Measurements from ENCODE around the gene RGS10. TPM values are rescaled to one million over a fixed set of nuclear protein-coding genes. Genes with fewer than 3 reads are reported as not detected.

RGS10 gene
- total and polyA plus RNA-seq, 10 of the 15 experiments (the other 5 are each of a cell fraction or from before 2014, with no cell fraction given), result 72.8 to 193 (median 127) TPM

GRCh38 chr10:119542988-119543813 lies 682 bp upstream of the RGS10 start:
- DNase-seq (ENCODE audit: low read depth, low spot score) (no peak), ATAC-seq (peak; percentile 49), FAIRE-seq (no peak)
- Histone ChIP-seq H2AFZ (ENCODE audit: control insufficient read depth, low read depth, low read length) (peak overlapping the region; percentile 71), H3K36me3 (ENCODE audit: control insufficient read depth in 2 of 2, insufficient read depth in 2 of 2, low read length in 1 of 2) (no peaks in the 10 kb centered on the region), H3K4me3 (peak overlapping the region; percentile 84), H3K4me1 (ENCODE audit: control insufficient read depth, insufficient read depth, low read length) (peaks cover 18% of the 10 kb centered on the region), H3K27ac (ENCODE audit: control insufficient read depth, insufficient read depth) (peak overlapping the region; percentile 59), H3K27me3 (replicated peaks in 1 of 2; ENCODE audit: control insufficient read depth in 2 of 2, insufficient read depth in 2 of 2, low read length in 1 of 2) (no peaks in the 10 kb centered on the region), H3K4me2 (ENCODE audit: control insufficient read depth, insufficient read depth) (peak overlapping the region; percentile 84; the same call in 1 of the 2 replicates), H3K79me2 (ENCODE audit: control insufficient read depth, insufficient read depth, low read length) (peaks cover 42% of the 10 kb centered on the region), H3K9me3 (replicated peaks; ENCODE audit: control insufficient read depth, insufficient read depth, low read length) (no peaks in the 10 kb centered on the region), H3K9ac (ENCODE audit: control insufficient read depth, insufficient read depth, low read length) (peak overlapping the region; percentile 55), H4K20me1 (ENCODE audit: control insufficient read depth, insufficient read depth) (peaks cover 3% of the 10 kb centered on the region; the same call in 1 of the 2 replicates)
- CTCF ChIA-PET, result interaction anchor here (0.7 to 5.1 kb wide), 32 partner anchors 8 to 344 kb away, joined by 3 to 45 read pairs (median 5); partner anchors contain the start of genes BAG3, GRK5 and TIAL1
- no TSS peak for BruUV-seq (replicated peaks)
- POLR2A ChIA-PET, result interaction anchor here (0.6 to 4.0 kb wide), 10 partner anchors 13 to 367 kb away, joined by 3 to 24 read pairs (median 4); partner anchors contain the start of gene TIAL1
- RAD21 ChIA-PET (ENCODE audit: unreplicated experiment), result interaction anchor here (1.0 to 5.3 kb wide), 12 partner anchors 13 to 344 kb away, joined by 3 to 55 read pairs (median 8); partner anchors contain the start of genes BAG3, GRK5 and TIAL1
- intact Hi-C loops (cut with micrococcal nuclease; ENCODE audit: unreplicated experiment), result loop anchor here (2.0 to 5.0 kb wide), 4 partner anchors 54 to 336 kb away; partner anchors contain the start of genes GRK5 and TIAL1
- in situ Hi-C loops (cut with MboI), result no loop called here
- whole genome bisulfite sequencing (ENCODE audit: insufficient coverage, insufficient replicate concordance, low lambda C conversion rate, missing lambda C conversion rate), result 2% methylated on average over 37 of the region's 78 CpGs
- SMC1A ChIA-PET (ENCODE audit: uncharacterized antibody, unreplicated experiment), result interaction anchor here (0.5 to 3.3 kb wide), 15 partner anchors 13 to 423 kb away, joined by 3 to 16 read pairs (median 4); no protein-coding TSS in a partner anchor
- TF ChIP-seq SMAD1 (IDR thresholded peaks at IDR 0.05; ENCODE audit: low read depth, partially characterized antibody) (no peak), ZBTB40 (IDR thresholded peaks at IDR 0.05; ENCODE audit: borderline replicate concordance) (no peak), RB1 (IDR thresholded peaks at IDR 0.05; ENCODE audit: borderline replicate concordance) (peak; percentile 86; the same call in 1 of the 2 replicates), SIX5 (IDR thresholded peaks at IDR 0.05; ENCODE audit: low read depth, low read length, severe bottlenecking) (no peak), MTA2 (IDR thresholded peaks at IDR 0.05; ENCODE audit: low read depth) (0 out of 2 replicates have a peak, but pooled peaks have one; percentile 13), BCL3 (IDR thresholded peaks at IDR 0.05; ENCODE audit: borderline replicate concordance, insufficient read depth, low read depth, low read length, poor library complexity, severe bottlenecking) (peak; percentile 5), NFIC (IDR thresholded peaks at IDR 0.05; ENCODE audit: low read depth, low read length) (no peak), NR2C1 (IDR thresholded peaks at IDR 0.05) (0 out of 2 replicates have a peak, but pooled peaks have one; percentile 16), MXI1 (IDR thresholded peaks at IDR 0.05; ENCODE audit: low read depth, low read length) (peak; percentile 78), LARP7 (IDR thresholded peaks at IDR 0.05) (peak; percentile 72; the same call in 1 of the 2 replicates), E2F4 (IDR thresholded peaks at IDR 0.05; ENCODE audit: low read depth, low read length) (no peak), EP300 (IDR thresholded peaks at IDR 0.05; ENCODE audit: borderline replicate concordance in 1 of 2, control insufficient read depth in 1 of 2, low read depth in 2 of 2, low read length in 2 of 2) (no peak), SUPT20H (IDR thresholded peaks at IDR 0.05; ENCODE audit: borderline replicate concordance, control insufficient read depth, low read depth, low read length) (no peak), NR2F1 (conservative IDR thresholded peaks at IDR 0.05) (peak; percentile 66; the same call in 1 of the 2 replicates), ZNF24 (IDR thresholded peaks at IDR 0.05) (peak; percentile 77)
